HepG2 (cell line): ENCODE results near the gene SAPCD1. TPM values are rescaled to one million over a fixed set of nuclear protein-coding genes. Genes with fewer than 3 reads are reported as not detected.

Experiments
- ATF3 ChIP-seq: sonication (generic); formaldehyde crosslinking; IDR thresholded peaks from 2 replicates; pipeline ENCODE4 v1.4.0; 2020; ENCODE audit warnings: missing genetic modification reagents
- ATF5 ChIP-seq: sonication (generic); formaldehyde crosslinking; IDR thresholded peaks from 2 replicates; pipeline ENCODE4 v1.4.0; 2020; ENCODE audit warnings: mild to moderate bottlenecking, low read depth, missing genetic modification reagents
- ESRRA ChIP-seq: sonication (generic); formaldehyde crosslinking; IDR thresholded peaks from 2 replicates; pipeline ENCODE4 v1.5.1; 2020; ENCODE audit warnings: mild to moderate bottlenecking, low read depth, missing genetic modification reagents
- FOXC1 ChIP-seq: sonication (generic); formaldehyde crosslinking; IDR thresholded peaks from 2 replicates; pipeline ENCODE4 v1.8.0; 2022; ENCODE audit warnings: mild to moderate bottlenecking, missing genetic modification reagents, borderline replicate concordance
- FOXO1 ChIP-seq: sonication (generic); formaldehyde crosslinking; IDR thresholded peaks from 2 replicates; pipeline ENCODE4 v1.4.0; 2020; ENCODE audit warnings: missing genetic modification reagents
- GATA4 ChIP-seq: sonication (generic); IDR thresholded peaks from 2 replicates; pipeline ENCODE4 v1.6.1; 2016; ENCODE audit warnings: antibody characterized with exemption, low read depth, borderline replicate concordance
- LCORL ChIP-seq, 2 experiments: fragments of 450-650 bp in 1 of 2; sonication (generic) in 1 of 2; formaldehyde crosslinking in 1 of 2; IDR thresholded peaks; 2 replicates each; pipeline versions ENCODE4 v1.5.0 to v1.6.1; 2017 to 2020; ENCODE audit warnings: antibody characterized with exemption in 1 of 2, missing genetic modification reagents in 1 of 2
- MLLT10 ChIP-seq: sonication (generic); formaldehyde crosslinking; IDR thresholded peaks from 2 replicates; pipeline ENCODE4 v1.4.0; 2020; ENCODE audit warnings: missing genetic modification reagents
- MTA3 ChIP-seq: sonication (generic); formaldehyde crosslinking; IDR thresholded peaks from 2 replicates; pipeline ENCODE4 v1.4.0; 2020; ENCODE audit warnings: missing genetic modification reagents
- ONECUT2 ChIP-seq: sonication (generic); formaldehyde crosslinking; IDR thresholded peaks from 2 replicates; pipeline ENCODE4 v1.4.0; 2020; ENCODE audit warnings: missing genetic modification reagents
- PHB2 ChIP-seq: fragments of 450-650 bp; IDR thresholded peaks from 2 replicates; pipeline ENCODE4 v1.6.1; 2018; ENCODE audit not compliant: partially characterized antibody
- POLR2A ChIP-seq, 2 experiments: IDR thresholded peaks; 2 replicates each; pipeline ENCODE4 v1.6.1; 2011; ENCODE audit warnings: low read depth in 2 of 2, low read length in 2 of 2, mild to moderate bottlenecking in 1 of 2, moderate library complexity in 1 of 2; ENCODE audit not compliant: insufficient read depth in 1 of 2
- PRMT3 ChIP-seq: sonication (generic); formaldehyde crosslinking; IDR thresholded peaks from 2 replicates; pipeline ENCODE4 v1.8.1; 2022; ENCODE audit warnings: low read depth, mild to moderate bottlenecking, moderate library complexity, missing genetic modification reagents, borderline replicate concordance
- RBM39 ChIP-seq: fragments of 200-400 bp; formaldehyde crosslinking; IDR thresholded peaks from one replicate; pipeline ENCODE4 v1.6.1; 2018; ENCODE audit warnings: antibody characterized with exemption, mild to moderate bottlenecking, low read depth, low read length; ENCODE audit not compliant: poor library complexity, severe bottlenecking
- SMAD9 ChIP-seq: sonication (generic); formaldehyde crosslinking; IDR thresholded peaks from 2 replicates; pipeline ENCODE4 v1.5.1; 2020; ENCODE audit warnings: mild to moderate bottlenecking, missing genetic modification reagents
- SPEN ChIP-seq: sonication (generic); formaldehyde crosslinking; IDR thresholded peaks from 2 replicates; pipeline ENCODE4 v1.5.1; 2020; ENCODE audit warnings: low read depth, mild to moderate bottlenecking, missing genetic modification reagents
- TGIF2 ChIP-seq: IDR thresholded peaks from 2 replicates; pipeline ENCODE4 v1.6.1; 2016; ENCODE audit warnings: control low read depth, missing compliant biosample characterization
- ZFAT ChIP-seq: sonication (generic); formaldehyde crosslinking; conservative IDR thresholded peaks from 2 replicates; pipeline ENCODE4 v1.8.1; 2023; ENCODE audit warnings: missing genetic modification reagents, inconsistent platforms
- ZFX ChIP-seq: sonication (generic); formaldehyde crosslinking; IDR thresholded peaks from 2 replicates; pipeline ENCODE4 v1.4.0; 2020; ENCODE audit warnings: mild to moderate bottlenecking, low read depth, missing genetic modification reagents, moderate library complexity
- ZNF276 ChIP-seq: sonication (generic); formaldehyde crosslinking; IDR thresholded peaks from 2 replicates; pipeline ENCODE4 v1.4.0; 2020; ENCODE audit warnings: mild to moderate bottlenecking, low read depth, missing genetic modification reagents
- ZNF326 ChIP-seq: sonication (generic); formaldehyde crosslinking; IDR thresholded peaks from 2 replicates; pipeline ENCODE4 v1.4.0; 2020; ENCODE audit warnings: missing genetic modification reagents, borderline replicate concordance
- ZNF446 ChIP-seq: sonication (generic); formaldehyde crosslinking; IDR thresholded peaks from 2 replicates; pipeline ENCODE4 v1.5.0; 2020; ENCODE audit warnings: mild to moderate bottlenecking, missing genetic modification reagents
- ZNF552 ChIP-seq: sonication (generic); formaldehyde crosslinking; IDR thresholded peaks from 2 replicates; pipeline ENCODE4 v1.9.0; 2022; ENCODE audit warnings: missing genetic modification reagents, mild to moderate bottlenecking, borderline replicate concordance
- ZNF589 ChIP-seq: sonication (generic); formaldehyde crosslinking; conservative IDR thresholded peaks from 2 replicates; pipeline ENCODE4 v1.8.0; 2022; ENCODE audit warnings: mild to moderate bottlenecking, moderate library complexity, missing genetic modification reagents
- ZNF761 ChIP-seq: sonication (generic); formaldehyde crosslinking; conservative IDR thresholded peaks from 2 replicates; pipeline ENCODE4 v1.4.0; 2020; ENCODE audit warnings: mild to moderate bottlenecking, missing genetic modification reagents
- ZNF878 ChIP-seq: sonication (generic); formaldehyde crosslinking; IDR thresholded peaks from 2 replicates; pipeline ENCODE4 v1.8.1; 2023; ENCODE audit warnings: mild to moderate bottlenecking, missing genetic modification reagents, moderate library complexity
- polyA plus RNA-seq, 8 experiments: library from polyadenylated mRNA; depleted of rRNA in 3 of 8; stranded (reverse) in 7 of 8; unstranded in 1 of 8; fragments of >200 nt; fragmentation: Illumina TruSeq in 4 of 8; extraction: Trizol in 4 of 8; gene quantifications; 2 replicates each; pipeline versions ENCODE4 v1.2.1 to v1.2.3, GENCODE V29; 2011 to 2016; ENCODE audit warnings: low read depth in 4 of 8, missing spikeins in 1 of 8, mixed read lengths in 1 of 8; ENCODE audit not compliant: insufficient read depth in 1 of 8
- total RNA-seq, 5 experiments: library from RNA; depleted of rRNA; stranded (reverse); fragments of >200 nt; fragmentation: Illumina TruSeq; extraction: Trizol; gene quantifications; 2 replicates each; pipeline ENCODE4 v1.2.3, GENCODE V29; 2016; ENCODE audit warnings: low read depth in 1 of 5
- TF ChIP-seq, protein P1 (sequence below): sonication (generic); formaldehyde crosslinking; IDR thresholded peaks from 2 replicates; pipeline ENCODE4 v1.4.0; 2020; ENCODE audit warnings: missing genetic modification reagents

SAPCD1 gene
- total and polyA plus RNA-seq, 2 of the 13 experiments (the other 11 are each of a cell fraction or from before 2014, with no cell fraction given), result 2.5 to 3.9 TPM

- no peak for TF ChIP-seq ZFX (CRISPR knock-in tag)
- no peak for TF ChIP-seq FOXO1 (CRISPR knock-in tag)
- TF ChIP-seq RBM39, result no peak
- TF ChIP-seq POLR2A (IDR thresholded peaks at IDR 0.05; ENCODE audit: insufficient read depth in 1 of 2, low read depth in 2 of 2, low read length in 2 of 2), result peak in 1 of 2 experiments; percentile 74; a peak in 2 of 4 replicates
- TF ChIP-seq ZNF446 (CRISPR knock-in tag), result no peak
- no peak for TF ChIP-seq ZFAT
- TF ChIP-seq ZNF878, result no peak
- no peak for TF ChIP-seq MTA3 (CRISPR knock-in tag)
- peak; percentile 56; the same call in 1 of the 2 replicates for TF ChIP-seq SPEN
- no peak for TF ChIP-seq ATF5
- no peak for TF ChIP-seq ATF3 (CRISPR knock-in tag)
- TF ChIP-seq, protein P1, sequence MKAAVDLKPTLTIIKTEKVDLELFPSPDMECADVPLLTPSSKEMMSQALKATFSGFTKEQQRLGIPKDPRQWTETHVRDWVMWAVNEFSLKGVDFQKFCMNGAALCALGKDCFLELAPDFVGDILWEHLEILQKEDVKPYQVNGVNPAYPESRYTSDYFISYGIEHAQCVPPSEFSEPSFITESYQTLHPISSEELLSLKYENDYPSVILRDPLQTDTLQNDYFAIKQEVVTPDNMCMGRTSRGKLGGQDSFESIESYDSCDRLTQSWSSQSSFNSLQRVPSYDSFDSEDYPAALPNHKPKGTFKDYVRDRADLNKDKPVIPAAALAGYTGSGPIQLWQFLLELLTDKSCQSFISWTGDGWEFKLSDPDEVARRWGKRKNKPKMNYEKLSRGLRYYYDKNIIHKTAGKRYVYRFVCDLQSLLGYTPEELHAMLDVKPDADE (CRISPR knock-in tag), result no peak
- no peak for TF ChIP-seq ONECUT2 (CRISPR knock-in tag)
- no peak for TF ChIP-seq ESRRA
- peak; percentile 52; the same call in 1 of the 2 replicates for TF ChIP-seq SMAD9 (CRISPR knock-in tag)
- no peak for TF ChIP-seq ZNF276 (CRISPR knock-in tag)
- no peak for TF ChIP-seq ZNF589 (CRISPR knock-in tag)
- TF ChIP-seq TGIF2 (CRISPR knock-in tag), result no peak
- no peak for TF ChIP-seq MLLT10 (CRISPR knock-in tag)
- no peak for TF ChIP-seq PHB2
- no peak for TF ChIP-seq PRMT3 (CRISPR knock-in tag)
- no peak for TF ChIP-seq ZNF326 (CRISPR knock-in tag)
- peak; percentile 70; the same call in 1 of the 2 replicates for TF ChIP-seq ZNF761
- no peak; the same call in 1 of the 2 replicates for TF ChIP-seq GATA4
- no peak for TF ChIP-seq ZNF552 (CRISPR knock-in tag)
- TF ChIP-seq FOXC1 (CRISPR knock-in tag), result peak; percentile 61; the same call in 1 of the 2 replicates
- no peak for TF ChIP-seq LCORL (IDR thresholded peaks at IDR 0.05)
- TF ChIP-seq LCORL (CRISPR knock-in tag; IDR thresholded peaks at IDR 0.05), result peak; percentile 78; the same call in 1 of the 2 replicates
Measured at GRCh38 chr6:31729515-31729978, 32.9 kb upstream of the SAPCD1 start (continued).
